UCSD-AML1 (cell line): ENCODE measurements around the gene RASD1.
A peak's percentile ranks its signal among the peaks of the same experiment; 100 is the strongest.

Experiments used
- DNase-seq: peaks from one replicate; lab custom pipeline; 2025; ENCODE audit not compliant: unreplicated experiment; lab: John Stamatoyannopoulos, UW

The RASD1 gene

DNA sequence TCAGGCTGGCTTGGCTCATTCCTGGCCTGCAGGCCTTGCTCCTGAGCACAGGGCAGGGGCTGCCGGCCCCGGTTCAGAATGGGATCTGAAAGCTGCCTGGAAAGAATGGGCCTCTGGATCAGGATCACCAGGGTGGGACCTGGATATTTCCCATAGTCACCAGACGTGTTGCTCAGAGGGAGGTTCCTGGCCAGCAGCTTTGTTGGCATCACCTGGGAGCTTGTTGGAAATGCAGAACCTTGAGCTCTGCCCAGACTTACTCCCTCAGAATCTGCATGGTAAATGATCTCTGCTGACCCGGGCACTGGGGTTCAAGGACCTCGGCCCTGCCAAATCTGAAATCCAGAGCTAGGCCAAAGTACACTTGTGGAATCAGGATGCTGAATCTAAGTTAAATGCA lies 48.9 kb downstream of the RASD1 start:
- no peak for DNase-seq

DNA sequence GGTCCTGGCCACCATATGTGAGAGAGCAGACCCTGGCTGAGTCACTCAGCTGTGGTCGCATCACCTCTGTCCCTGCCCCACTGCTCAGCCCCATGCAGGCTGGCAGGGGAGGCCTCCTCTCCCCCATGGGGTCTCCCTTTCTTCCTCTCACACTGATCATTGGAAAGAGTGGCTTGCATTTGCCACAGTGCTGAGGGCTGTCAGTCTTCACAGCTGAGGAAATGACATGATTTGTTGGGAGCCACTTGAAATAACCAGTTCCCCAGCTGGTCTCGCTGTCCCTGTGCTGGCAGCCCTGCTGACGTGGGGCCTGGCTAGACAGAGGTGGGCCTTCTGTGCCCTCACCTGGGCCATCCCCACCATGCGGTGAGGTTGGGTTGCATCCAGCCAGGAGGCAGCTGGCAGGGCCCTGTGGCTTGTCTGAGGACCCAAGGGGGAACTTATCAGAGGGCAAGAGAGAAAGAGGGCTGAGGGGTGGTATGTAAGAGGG lies 49.5 kb downstream of the RASD1 start:
- DNase-seq = no peak

DNA sequence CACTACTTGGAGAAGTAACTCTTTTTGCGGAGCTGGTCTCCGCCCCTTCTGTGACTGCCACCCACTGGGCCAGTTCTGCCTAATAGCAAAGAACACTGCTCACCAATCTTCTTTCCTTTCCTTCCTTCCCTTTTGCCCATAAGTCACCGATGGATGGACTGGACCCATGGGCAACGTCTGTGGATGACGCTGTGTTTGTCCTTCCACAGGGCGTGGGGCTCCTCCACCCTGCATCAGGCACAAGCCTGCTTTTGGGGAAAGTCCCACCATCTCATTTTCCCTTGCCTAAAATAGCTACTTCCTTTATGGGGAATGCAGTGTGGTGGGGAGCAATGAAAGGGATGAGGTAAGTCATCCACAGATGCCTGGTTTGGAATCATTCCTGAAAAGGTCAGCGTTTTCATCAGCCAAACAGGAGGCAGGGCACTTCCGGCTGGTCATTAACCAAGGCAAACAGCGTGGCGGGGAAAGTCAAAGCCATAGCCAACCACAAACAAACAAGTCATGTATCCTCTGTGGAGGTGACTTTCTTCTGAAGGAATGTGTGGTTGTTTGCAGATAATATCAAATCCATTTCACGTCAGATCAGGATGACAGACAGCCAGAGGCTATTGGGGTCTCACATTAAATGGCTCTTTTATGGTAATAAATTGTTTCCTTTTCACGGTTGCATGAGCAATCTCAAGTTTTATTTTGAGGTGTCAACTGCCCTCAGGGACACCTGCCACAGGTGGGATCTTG lies 50.1 kb downstream of the RASD1 start:
- peak; percentile 38 for DNase-seq

DNA sequence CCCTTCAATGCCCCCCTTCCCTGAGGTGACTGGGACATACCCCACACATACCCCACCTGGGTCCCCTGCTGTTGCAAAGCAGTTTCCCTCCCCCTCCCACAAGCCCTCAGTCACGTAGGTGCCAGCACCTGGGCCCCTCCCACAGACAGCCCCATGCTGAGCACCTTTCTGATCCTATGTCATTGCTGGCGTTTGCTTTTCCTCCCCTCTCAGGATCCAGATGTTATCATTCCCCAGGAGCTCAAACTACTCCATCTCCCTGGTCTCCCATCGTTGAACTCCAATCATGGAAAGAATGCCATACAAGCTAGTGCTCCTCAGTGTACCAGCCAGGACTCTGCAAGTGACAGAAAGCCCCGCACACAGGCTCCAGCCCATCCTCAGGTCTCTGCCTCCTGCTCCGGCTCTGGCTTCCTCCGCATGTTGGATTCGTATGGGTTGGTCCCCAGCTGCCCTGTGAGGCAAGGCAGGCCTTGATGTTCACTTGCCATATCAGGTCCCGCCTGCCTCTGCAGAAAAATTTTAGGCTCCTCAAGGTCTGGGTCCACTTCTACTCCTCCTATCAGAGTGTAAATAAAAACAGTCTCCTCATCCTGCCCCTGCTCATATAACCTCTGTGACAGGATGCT lies 50.8 kb downstream of the RASD1 start:
- no peak for DNase-seq
